Cardiac fibroblast (primary cell): Measurements from ENCODE around the gene MED20.

ENCODE experiments used
- DNase-seq, 2 donors: peaks; one replicate each; pipeline versions ENCODE4 v3.0.0 to v3.0.0-alpha.2; 2010; ENCODE audit warnings: low read depth in 2 of 2
- H3K4me3 ChIP-seq, 2 donors: replicated peaks in 1 of 2; 1 replicate in 1 of 2; 2 replicates in 1 of 2; pipeline ENCODE4 v1.5.1; 2011; ENCODE audit warnings: low read depth in 2 of 2, low read length in 2 of 2, mild to moderate bottlenecking in 2 of 2, moderate library complexity in 1 of 2
- TF ChIP-seq, protein P1 (sequence below): IDR thresholded peaks from one replicate; pipeline ENCODE4 v1.5.1; 2011; ENCODE audit warnings: low read depth, mild to moderate bottlenecking, low read length, inconsistent platforms

The MED20 gene

DNA sequence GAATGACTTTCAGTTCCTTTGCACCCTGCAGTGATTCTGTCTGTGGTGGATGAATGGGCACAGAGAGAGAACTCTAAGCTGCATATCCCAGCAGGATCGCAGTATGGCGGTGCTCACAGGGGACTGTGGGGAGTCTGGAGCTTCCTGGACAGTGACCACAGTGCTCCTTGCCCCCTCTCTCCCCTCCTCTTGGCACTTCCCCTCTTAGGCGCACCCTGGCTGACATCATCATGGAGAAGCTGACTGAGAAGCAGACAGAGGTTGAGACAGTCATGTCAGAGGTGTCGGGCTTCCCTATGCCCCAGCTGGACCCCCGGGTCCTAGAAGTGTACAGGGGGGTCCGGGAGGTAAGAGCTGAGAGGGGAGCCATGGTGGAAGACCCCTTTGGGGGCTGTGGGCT, 9.0 kb upstream of the MED20 start:
- TF ChIP-seq, protein P1, sequence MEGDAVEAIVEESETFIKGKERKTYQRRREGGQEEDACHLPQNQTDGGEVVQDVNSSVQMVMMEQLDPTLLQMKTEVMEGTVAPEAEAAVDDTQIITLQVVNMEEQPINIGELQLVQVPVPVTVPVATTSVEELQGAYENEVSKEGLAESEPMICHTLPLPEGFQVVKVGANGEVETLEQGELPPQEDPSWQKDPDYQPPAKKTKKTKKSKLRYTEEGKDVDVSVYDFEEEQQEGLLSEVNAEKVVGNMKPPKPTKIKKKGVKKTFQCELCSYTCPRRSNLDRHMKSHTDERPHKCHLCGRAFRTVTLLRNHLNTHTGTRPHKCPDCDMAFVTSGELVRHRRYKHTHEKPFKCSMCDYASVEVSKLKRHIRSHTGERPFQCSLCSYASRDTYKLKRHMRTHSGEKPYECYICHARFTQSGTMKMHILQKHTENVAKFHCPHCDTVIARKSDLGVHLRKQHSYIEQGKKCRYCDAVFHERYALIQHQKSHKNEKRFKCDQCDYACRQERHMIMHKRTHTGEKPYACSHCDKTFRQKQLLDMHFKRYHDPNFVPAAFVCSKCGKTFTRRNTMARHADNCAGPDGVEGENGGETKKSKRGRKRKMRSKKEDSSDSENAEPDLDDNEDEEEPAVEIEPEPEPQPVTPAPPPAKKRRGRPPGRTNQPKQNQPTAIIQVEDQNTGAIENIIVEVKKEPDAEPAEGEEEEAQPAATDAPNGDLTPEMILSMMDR = no peak
- no peak overlapping the region for H3K4me3 ChIP-seq

DNA sequence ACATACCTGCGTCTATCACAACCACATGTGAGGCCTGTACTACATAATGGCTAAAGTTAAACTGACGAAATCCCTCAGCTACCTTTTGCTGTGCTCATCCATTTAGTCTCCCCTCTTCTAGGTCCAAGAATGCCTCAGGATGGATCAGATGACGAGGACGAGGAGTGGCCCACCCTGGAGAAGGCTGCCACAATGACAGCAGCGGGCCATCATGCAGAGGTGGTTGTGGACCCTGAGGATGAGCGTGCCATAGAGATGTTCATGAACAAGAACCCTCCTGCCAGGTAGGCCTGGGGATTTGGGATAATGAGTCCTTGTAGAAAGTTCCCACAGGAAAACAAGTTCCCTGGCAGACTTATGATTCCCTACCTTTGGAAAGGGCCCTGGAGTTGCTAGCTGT, 6.3 kb upstream of the MED20 start:
- TF ChIP-seq, protein P1 = no peak
- no peak for DNase-seq
- no peak overlapping the region for H3K4me3 ChIP-seq

More for the DNA sequence above, 9.0 kb upstream of the MED20 start:
- no peak for DNase-seq

DNA sequence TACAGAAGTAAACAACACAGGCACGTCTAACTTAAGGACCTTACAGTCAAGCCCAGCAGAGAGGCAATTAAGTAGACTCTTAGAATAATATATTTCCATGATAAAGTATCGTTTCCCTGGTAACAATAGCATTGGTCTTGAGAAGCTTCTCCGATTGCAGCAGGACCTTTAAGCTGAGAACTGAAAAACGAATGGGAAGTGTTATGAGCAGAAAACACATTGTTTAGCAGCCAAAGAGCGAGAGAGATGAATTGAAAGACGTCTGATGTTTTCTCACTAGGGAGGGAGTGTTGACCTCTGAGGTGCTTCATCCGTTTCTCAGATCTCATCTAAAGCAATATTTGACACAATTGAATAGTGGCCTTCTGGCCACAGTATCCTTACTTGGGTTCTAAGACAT, 1.2 kb upstream of the MED20 start:
- no peak for DNase-seq
- TF ChIP-seq, protein P1 = no peak
- peak overlapping the region; percentile 93 to 94 for H3K4me3 ChIP-seq

DNA sequence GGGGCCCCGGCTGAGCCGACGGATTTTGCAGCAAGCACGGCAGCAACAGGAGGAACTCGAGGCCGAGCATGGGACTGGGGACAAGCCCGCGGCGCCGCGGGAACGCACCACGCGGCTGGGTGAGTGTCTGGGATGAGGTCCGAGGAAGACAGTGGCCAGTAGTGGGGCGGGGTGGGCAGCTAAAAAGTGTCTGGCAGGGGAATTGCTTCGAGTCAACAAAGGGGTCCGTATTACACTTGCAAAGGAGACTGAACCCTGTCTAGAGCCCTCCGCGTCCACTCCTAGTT, 716 bp upstream of the MED20 start:
- TF ChIP-seq, protein P1 = no peak
- peak overlapping the region; percentile 93 to 94 for H3K4me3 ChIP-seq

DNA sequence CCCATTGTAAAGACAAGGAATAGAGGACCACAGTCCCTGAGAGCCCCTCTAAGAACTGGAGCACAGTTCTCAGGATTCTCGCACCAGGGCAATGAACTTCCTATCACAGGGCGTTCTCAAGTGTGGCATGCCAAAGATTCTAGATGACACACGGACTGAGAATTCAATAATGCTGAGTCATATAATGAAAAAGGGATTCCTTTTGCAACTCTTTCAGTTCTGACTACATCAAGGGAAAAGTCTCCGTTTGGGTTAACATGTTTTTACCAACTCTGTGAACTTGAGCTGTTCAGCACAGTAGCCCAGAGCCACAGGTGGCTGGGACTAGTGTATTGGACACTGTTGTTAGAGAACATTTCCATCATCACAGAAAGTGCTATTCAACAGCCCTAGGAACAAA, 3.4 kb downstream of the MED20 start:
- no peak overlapping the region for H3K4me3 ChIP-seq
- DNase-seq = peak; percentile 90 to 98
- TF ChIP-seq, protein P1 = no peak

More for the DNA sequence above, 716 bp upstream of the MED20 start:
- DNase-seq = no peak

DNA sequence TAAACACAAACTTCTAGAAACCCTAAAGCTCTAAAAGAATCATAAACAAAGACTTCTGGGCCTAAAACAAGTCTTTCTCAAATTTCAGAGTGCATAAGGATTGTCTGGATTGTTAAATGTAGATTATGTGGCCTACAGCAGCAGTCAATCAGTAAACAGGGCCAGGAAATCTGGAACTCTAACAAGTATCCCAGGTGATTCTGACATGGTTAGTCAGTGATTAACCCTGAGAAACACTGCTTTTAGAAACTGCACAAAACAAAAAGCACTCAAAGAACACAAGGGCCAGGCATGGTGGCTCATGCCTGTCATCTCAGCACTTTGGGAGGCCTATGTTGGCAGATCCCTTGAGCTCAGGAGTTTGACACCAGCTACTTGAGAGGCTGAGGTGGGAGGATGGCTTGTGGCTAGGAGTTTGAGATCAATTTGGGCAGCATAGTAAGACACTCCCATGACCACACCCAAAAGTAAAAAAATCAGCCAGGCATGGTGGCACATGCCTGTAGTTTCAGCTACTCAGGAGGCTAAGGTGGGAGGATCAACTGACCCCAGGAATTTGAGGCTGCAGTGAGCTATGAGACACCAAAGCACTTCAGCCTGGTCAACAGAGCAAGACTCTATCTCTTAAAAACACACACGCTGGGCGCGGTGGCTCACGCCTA, 5.9 kb downstream of the MED20 start:
- H3K4me3 ChIP-seq = no peak overlapping the region
- TF ChIP-seq, protein P1 = no peak
- no peak for DNase-seq

DNA sequence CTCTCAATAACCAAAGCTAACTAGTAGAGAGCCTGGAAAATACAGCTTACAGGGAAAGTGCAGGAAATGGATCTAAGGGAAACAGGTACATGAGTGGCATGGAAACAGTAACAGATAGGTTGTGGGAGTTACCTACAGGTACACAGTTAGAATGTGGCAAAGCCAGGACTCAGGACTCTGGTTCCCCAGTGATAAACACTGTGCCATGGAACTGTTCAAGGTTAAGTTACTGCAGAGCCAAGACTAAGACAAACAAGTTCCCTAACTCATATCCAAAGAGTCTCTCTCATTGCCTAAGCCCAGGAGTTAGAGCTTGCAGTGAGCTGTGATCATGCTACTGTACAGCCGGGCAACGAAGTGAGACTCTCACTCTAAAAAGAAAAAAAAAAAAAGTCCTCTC, 6.6 kb downstream of the MED20 start:
- no peak for DNase-seq
- TF ChIP-seq, protein P1 = no peak
- no peak overlapping the region for H3K4me3 ChIP-seq
